ENCODE measurements around the gene HES6.

The HES6 gene

GRCh38 chr2:238252766-238253630 lies 13.2 kb upstream of the HES6 start:
- DNase-seq = no peak

GRCh38 chr2:238251986-238252385 lies 12.1 kb upstream of the HES6 start:
- no peak for DNase-seq

GRCh38 chr2:238251331-238251730 lies 11.5 kb upstream of the HES6 start:
- no peak for DNase-seq

- DNase-seq = no peak
Observed at GRCh38 chr2:238250896-238251295, 11.1 kb upstream of the HES6 start.

GRCh38 chr2:238247841-238248453 lies 8.1 kb upstream of the HES6 start:
- no peak for DNase-seq

- DNase-seq = no peak
Observed at GRCh38 chr2:238247002-238247822, 7.4 kb upstream of the HES6 start.

- no peak for DNase-seq
Observed at GRCh38 chr2:238244151-238244550, 4.3 kb upstream of the HES6 start.

- no peak for DNase-seq
Observed at GRCh38 chr2:238243496-238244076, 3.7 kb upstream of the HES6 start.

- no peak for DNase-seq
Observed at GRCh38 chr2:238242731-238243495, 3.1 kb upstream of the HES6 start.

- DNase-seq = no peak
Observed at GRCh38 chr2:238241970-238242369, 2.1 kb upstream of the HES6 start.

GRCh38 chr2:238240757-238241711 lies 1.2 kb upstream of the HES6 start:
- no peak for DNase-seq

- no peak for DNase-seq
Observed at GRCh38 chr2:238239543-238239862, 335 bp downstream of the HES6 start.

GRCh38 chr2:238238766-238239542 lies 884 bp downstream of the HES6 start:
- DNase-seq = no peak

- no peak for DNase-seq
Observed at GRCh38 chr2:238238311-238238765, 1.5 kb downstream of the HES6 start.

- DNase-seq = no peak
Observed at GRCh38 chr2:238237431-238238135, 2.3 kb downstream of the HES6 start.

- DNase-seq = no peak
Observed at GRCh38 chr2:238236571-238236970, 3.3 kb downstream of the HES6 start.

GRCh38 chr2:238235856-238236255 lies 4.0 kb downstream of the HES6 start:
- no peak for DNase-seq

- no peak for DNase-seq
Observed at GRCh38 chr2:238235331-238235732, 4.5 kb downstream of the HES6 start.

- no peak for DNase-seq
Observed at GRCh38 chr2:238233625-238234024, 6.2 kb downstream of the HES6 start.

- no peak for DNase-seq
Observed at GRCh38 chr2:238231809-238232208, 8.0 kb downstream of the HES6 start.
